Stimulated activated CD8-positive, alpha-beta memory T cell treated with anti-CD3 and anti-CD28 coated beads, Interleukin-15, amount 100 ng/mL, for 48 hours (primary cell): ENCODE data around the gene TMEM191B.
A peak's percentile ranks its signal among the peaks of the same experiment; 100 is the strongest.
"Not testable (repeated sequence)": the region's sequence is repeated elsewhere in the genome, so short reads cannot be mapped to it uniquely, and the experiment has no call there.

Experiments
- DNase-seq, 2 donors: peaks; one replicate each; pipeline ENCODE4 v3.0.0-alpha.2; 2020; ENCODE audit warnings: low read depth in 2 of 2

Gene TMEM191B

DNA sequence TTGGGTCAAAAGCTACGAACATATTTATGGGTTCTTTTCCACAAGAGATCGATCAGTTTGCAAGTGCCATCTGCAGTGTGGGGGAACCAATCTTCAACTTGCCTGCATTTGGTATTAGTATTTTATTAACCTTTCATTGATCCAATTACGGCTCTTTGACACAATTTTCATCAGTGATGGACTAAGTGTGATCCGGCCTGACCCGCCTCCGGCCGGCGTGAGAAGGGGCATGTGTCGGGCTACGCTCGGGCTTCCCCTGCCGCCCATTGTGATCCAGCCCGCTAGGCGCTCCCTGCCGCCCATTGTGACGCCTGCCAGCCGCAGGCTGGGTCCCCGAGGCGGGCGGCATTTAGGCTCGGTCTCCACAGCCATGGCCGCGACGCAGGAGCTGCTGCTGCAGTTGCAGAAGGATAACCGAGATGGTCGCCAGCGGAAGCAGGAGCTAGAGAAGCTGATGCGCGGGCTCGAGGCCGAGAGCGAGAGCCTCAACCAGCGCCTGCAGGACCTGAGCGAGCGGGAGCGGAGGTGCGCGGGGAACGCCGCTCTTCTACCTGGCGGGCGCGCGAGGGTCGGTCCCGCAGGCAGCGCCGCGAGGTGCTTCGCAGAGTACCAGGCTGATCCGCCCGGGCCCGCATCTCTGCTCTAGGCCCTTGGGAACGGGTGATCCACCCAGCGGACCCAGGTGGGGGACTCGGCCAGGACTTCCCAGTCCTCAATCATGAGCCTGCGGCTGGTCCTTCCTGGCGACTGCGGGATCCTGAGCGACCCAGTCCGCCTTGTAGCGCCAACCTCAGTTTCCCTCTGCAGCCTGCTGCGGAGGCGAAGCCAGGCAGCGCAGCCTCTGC is at the start of gene TMEM191B:
Gene TMEM191B (plus strand): TSS at position 51 of the 845 bp plus-strand sequence. CDS start 179 bp downstream, at position 230.
- DNase-seq, result not testable (repeated sequence)

DNA sequence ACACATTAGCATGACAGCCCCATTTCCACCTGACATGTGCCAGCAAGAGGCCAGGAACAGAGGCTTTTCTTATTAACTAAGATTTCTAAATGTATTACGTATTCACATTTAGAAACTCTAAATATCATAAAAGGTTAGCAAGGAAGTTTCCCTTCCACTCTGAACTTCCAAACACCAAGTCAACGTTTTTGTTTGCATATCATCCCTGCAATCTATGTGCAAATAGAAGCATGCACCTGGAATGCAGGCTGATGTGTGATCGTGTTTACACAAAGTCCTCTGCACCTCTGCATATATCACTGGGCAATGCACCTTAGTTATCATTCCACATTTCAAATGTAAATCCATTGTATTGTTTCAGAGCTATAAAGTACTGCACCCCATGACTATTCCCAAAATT is 31.4 kb upstream of the TMEM191B start:
- not testable (repeated sequence) for DNase-seq

DNA sequence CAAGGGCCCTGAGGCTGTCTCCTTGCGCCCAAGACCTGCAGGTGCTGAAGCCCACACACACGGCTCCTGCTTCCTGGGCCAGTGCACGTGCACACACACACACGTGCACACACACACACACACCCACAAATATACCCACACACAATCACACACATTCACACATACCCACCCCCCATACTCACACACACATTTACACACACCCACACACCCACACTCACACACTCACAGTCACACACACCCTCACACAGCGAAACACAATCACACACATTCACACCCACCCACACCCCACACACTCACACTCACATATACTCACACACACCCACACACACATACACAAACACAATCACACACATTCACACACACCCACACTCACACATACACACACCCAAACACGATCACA is 16.3 kb upstream of the TMEM191B start:
- DNase-seq, result not testable (repeated sequence)

DNA sequence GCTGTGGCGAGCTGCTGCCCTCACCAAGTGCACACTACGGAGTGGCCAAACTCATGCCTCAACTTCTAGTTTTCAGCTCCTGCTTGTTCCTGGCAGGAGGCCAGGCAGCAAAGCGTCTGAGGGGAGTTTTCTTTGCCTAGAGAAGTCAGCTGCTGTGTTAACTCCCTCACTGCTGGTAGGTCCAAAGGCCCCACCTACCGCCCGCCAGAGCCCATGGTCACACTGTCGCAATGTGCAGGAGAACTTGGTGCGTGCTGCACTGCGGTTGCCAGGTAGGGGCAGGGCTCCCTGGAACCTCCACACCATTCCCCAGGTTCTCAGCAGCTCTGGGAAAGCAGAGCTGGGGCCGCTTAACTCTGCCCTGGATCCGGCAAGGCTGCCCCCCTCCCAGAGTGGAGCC is 15.2 kb upstream of the TMEM191B start:
- not testable (repeated sequence) for DNase-seq

DNA sequence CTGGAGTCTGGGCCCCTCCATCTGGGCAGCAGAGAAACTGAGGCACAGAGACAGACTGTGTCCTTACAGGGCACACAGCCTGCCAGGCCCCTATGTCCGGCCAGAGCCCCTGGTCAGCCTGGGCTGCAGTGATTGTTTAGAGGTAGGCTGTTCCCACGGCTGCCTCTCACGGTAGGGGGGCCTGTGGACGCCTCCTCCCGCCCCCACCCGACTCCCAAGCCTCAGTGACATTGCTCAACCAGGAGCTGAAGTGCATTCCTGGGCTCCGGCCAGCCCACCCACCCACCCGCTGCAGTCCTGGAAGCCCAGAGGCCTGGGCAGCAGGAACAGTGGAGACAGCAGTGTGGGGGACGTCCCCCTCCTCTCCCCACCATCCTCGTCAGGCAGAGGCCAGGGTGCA is 14.1 kb upstream of the TMEM191B start:
- DNase-seq, result not testable (repeated sequence)

DNA sequence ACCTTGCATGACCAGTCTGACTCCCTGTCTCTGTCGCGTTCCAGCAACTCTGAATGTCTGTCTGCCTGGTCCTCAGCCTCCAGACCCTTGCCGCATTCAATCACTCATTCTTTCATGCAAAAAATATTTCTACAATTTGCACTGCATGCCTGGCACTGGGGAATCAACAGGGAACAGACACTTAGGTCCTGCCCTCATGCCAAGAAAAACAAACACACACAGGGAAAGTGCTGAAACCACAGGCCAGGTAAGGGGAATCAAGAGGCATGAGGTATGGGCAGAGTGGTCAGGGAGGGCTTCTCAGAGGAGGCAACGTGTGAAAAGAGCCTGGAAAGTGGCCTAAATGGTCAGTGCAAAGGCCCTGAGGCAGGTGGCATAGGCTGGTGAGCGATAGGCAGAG is 9.5 kb upstream of the TMEM191B start, which contains the start of gene GGTLC3:
Gene GGTLC3 (minus strand): TSS at position 101 of the 400 bp plus-strand sequence. CDS start 264 bp downstream, outside the sequence.
- DNase-seq, result not testable (repeated sequence)

DNA sequence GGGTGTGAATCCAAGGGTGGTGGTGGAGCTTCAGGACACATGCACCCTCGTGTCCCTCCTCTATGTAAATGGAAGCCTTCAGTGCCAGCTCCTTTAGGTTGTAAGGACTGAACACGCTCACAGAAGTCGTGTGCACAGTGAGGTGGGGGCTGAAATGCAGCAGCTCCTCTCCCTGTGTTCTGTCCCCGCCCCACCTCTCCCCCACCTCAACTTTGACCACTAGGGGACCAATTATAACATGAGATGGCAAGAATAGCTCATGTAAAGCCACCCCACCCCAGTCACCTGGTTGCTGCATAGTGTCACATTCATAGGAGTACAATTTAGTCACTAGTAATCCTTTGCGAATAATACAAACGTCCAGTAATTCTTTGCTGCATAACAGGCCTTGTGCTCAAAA is 4.8 kb upstream of the TMEM191B start:
- not testable (repeated sequence) for DNase-seq

DNA sequence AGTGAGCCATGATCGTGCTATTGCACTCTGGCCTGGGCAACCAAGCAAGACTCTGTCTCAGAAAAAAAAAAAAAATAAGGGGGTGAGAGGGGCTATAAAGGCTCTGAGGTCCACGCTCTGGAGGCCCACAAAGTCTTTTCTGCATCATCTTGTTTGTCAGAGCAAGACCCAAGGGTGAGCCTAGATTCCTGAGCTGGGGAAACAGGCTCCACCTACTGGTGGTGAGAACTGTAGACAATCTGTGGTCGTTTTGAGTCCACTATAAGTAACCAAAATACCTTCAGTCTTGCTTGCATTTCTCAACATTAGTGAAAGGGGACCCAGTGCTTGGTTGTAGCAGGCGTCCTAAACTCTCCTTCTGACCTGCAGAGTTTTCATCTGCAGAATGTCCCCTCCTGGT is 4.3 kb upstream of the TMEM191B start:
- not testable (repeated sequence) for DNase-seq

DNA sequence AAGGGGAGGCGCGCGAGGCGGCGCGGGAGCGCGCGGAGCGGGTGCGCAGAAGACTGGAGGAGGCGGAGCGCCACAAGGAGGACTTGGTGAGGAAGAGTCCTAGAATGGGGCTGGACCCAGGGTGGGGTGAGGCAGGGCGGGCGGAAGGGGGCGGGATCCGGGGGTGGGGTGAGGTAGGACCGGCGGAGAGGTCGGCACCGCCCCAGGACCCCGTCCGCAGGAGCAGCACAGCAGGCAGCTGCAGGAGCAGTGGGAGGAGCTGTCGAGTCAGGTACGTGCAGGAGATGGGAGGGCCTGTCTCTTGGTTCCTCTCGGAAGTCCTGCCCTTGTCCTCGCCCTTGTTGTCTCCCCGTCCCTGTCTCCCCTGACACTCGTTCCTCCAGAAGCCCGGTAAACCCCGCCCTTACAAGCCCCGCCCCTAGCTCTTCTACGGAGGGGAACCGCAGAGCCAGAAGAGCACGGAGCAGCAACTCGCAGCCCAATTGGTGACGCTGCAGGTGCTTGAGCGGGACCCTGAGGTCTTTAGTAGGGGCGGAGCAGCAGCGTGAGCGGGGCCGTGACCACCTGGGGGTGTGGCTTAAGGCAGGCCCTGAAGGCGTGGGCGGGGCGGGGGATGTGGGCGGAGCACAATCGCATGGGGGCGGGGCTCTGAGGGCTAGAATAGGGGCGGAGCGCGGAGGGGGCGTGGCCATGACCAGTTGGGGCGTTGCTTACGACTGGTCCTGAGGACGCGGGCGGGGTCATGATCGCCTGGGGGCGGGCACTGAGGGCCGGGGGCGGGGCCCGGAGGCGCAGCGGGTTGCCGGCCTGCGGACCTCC is 1.2 kb downstream of the TMEM191B start:
- DNase-seq, result peak; percentile 54 to 81

DNA sequence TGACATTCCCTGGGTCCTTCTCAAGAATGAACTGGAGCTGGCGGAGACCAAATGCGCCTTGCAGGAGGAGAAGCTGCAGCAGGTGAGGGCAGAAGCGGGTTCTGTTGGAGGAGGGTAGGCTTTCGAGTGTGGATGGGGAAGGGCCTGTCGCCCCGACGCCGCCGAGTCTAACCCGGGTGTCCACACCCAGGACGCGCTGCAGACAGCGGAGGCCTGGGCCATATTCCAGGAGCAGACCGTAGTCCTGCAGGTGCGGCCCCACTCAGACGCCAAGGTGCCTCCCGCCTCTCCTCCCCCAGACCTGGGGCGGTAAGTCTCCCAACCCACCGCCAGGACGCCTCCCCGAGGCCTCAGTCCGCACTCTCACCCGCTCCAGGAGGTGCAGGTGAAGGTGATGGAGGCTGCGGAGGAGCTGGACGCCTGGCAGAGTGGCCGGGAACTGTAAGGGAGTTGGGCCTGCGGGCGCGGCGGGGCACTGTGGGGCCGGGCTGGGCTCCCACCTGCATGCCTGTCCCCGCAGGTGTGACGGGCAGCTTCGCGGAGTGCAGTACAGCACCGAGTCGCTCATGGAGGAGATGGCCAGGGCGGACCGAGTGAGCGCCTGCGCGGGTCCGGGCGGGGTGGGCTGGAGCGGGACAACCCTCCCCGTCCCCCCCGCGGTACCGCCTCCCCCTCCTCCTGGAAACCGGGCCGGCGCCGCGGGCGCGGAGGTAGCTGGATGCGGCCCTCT is 2.0 kb downstream of the TMEM191B start:
- not testable (repeated sequence) for DNase-seq

DNA sequence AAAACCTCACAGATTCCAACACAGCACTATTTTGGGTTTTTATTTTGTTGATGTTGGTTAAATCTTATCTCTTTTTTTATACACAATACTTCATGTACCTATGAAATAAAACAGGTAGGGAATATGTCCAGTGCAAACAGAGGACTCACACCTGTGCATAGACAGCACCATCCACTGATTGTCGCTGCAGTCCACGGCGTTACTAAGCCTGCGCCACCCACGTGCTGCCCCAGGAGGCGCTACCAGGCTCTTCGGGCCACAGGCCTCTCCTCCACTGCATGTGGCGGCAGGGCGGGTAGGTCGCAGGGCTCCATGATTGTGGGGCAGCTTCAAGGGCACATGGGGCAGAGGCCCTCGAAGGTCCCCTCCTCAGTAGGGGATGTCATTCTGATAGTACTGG is 6.0 kb downstream of the TMEM191B start:
- DNase-seq, result not testable (repeated sequence)

DNA sequence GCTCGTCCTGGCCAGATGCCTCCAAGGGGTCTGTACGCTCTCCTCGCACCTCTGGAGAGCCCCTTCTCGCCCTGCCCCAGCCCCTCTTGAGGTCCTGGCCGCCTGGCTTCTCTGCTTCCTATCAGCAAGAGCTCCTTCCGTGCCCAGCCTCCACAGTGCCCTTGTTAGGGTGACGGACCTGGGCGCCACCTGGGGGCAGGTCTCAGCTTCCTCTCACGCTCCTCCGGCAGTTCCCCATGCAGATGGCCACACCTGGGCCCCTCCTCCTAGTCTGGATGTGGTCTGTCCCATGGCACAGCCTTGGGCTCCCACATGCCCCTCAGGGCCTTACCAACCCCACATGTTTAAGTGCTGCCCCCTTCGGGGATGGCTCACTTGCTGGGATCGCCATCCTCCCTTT is 6.7 kb downstream of the TMEM191B start:
- not testable (repeated sequence) for DNase-seq

DNA sequence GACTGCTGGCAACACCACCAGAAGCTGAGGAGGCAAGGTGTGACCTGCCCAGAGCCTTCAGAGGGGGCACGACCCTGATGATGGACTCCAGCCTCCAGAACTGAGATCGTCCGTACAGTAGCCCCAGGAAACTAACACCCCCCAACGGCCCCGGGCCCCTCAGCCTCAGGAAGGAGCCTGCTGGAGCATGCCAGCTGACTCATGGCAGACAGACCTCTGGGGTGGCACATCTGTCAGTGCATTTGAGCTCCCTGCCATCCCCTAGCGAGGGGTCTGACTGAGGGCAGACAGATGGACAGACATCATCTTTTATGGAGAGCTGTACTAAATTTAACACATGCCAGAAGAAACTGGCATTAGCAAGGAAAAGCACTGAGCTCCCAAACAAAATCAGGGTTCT is 12.4 kb downstream of the TMEM191B start:
- DNase-seq, result not testable (repeated sequence)

DNA sequence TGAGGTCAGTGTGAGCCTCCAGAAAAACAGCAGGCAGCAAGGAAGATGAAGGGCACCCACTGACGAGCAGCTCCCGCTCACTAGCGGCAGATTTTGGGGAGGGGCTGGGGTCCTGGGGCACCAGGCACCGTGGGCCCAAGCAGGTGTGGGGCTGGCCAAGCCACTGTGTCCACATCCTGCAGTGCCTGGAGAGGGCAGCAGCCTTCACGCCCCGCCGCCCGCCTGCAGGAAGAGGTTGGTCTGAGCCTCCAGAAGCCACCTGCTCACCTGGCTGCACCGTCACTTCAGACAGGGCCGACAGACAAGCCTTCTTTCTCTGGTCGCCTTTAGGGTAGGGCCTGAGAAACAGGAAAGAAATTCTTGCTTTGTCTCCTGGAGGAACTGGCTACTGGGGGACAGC is 15.8 kb downstream of the TMEM191B start:
- DNase-seq, result not testable (repeated sequence)

DNA sequence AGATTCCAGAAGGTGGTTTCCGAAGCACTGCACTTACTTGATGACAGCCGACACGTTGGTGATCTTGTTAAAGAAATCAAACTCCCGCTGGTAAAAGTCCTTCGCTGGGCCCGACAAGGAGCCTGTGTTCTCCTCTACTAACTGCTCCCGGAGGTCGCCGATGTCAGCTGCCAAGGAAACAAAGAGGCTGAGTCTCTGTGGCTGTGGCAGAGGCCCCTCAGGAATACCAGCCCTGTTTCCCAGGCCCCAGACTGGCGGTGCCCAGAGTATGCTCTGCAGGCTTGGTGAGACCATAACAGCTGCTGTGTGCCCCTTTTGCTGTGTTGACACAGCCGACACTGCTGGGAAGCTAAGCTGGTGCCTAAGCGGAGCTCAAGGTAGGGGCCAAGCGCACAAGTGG is 17.0 kb downstream of the TMEM191B start:
- DNase-seq, result not testable (repeated sequence)

DNA sequence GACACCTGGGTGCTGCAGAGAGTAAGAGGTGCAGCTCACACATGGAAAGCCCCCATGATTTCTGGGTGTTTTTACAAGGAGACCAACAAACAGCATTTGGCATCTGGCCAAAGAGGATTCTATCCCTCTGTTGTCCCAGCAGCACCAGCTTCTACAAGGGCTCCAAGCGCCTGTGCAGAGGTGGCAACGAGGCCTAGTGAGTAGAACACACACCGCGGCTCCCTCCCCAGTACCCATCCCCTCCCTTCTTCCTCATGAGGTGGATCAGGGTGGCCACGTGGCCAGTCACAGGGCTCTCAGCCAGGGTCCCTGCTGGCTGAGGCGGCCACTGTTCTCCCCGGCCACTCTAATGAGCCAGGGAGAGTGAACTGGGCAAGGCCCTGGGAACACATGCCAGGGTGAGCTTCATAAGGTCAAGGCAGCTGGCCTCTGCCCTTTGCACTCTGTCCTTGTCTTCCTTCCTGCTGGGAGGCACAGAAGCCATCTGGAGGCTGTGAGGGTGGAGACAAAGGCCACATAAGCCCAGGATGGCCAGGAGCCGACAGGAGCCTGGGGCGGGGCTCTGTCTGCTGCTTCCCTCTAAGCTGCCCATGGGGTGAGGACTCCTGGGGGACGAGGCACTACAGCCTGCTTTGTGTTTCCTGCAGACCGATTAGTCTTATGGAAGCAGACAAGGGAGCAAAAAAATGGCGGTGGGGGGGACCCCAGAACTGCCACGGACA is 22.0 kb downstream of the TMEM191B start:
- not testable (repeated sequence) for DNase-seq

DNA sequence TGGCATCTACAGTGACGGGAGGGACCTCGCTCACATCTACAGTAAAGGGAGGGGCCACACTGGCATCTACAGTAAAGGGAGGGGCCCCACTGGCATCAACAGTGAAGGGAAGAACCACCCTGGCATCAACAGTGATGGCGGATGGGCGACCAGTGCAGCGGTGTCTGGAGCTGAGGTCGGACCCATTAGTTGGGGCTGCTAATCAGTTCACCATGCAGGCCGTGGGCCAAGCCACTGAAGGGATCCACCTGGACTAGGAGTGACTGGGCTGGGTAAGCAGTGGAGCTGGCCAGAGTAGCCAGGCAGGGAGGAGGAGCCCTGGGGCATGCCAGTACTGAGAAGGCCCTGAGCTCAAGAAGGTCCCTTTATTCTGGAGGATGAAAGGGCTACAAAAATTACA is 23.4 kb downstream of the TMEM191B start:
- not testable (repeated sequence) for DNase-seq

DNA sequence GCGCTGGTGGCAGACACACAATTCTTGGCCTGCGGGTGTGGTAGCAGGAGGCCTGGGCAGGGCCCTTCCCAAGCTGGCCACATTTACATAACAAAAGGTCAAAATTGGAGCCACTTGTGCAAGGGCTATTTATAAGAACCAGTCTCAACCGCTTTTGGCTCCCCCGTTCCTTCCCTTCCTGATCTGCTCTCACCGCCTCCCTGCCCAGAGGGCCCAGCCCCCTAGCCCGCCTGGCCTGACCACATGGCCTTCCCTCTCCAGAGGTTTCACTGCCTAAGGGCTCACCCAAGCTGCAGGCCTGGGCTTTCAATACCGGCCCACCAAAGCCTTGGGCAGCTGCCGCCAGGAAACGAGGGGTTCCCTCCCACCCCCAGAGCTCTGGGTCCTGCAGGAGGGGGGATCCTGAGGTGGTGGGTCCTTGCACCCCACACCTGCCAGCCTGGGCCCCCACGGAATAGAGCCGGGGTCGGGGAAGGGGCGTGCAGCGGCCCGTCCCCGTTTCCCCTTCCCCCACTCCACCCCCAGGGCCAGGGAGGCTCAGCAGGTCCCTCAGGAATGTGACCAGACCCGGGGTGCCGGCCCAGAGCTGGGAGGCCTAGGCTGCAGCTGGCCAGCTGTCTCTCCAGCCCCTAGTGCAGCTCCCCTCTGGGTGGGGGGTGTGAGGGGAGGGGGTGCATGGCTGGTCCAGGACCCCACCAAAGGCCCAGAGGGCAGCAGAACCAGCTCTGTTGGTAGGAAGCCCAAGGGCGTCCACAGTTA is 25.4 kb downstream of the TMEM191B start:
- not testable (repeated sequence) for DNase-seq

DNA sequence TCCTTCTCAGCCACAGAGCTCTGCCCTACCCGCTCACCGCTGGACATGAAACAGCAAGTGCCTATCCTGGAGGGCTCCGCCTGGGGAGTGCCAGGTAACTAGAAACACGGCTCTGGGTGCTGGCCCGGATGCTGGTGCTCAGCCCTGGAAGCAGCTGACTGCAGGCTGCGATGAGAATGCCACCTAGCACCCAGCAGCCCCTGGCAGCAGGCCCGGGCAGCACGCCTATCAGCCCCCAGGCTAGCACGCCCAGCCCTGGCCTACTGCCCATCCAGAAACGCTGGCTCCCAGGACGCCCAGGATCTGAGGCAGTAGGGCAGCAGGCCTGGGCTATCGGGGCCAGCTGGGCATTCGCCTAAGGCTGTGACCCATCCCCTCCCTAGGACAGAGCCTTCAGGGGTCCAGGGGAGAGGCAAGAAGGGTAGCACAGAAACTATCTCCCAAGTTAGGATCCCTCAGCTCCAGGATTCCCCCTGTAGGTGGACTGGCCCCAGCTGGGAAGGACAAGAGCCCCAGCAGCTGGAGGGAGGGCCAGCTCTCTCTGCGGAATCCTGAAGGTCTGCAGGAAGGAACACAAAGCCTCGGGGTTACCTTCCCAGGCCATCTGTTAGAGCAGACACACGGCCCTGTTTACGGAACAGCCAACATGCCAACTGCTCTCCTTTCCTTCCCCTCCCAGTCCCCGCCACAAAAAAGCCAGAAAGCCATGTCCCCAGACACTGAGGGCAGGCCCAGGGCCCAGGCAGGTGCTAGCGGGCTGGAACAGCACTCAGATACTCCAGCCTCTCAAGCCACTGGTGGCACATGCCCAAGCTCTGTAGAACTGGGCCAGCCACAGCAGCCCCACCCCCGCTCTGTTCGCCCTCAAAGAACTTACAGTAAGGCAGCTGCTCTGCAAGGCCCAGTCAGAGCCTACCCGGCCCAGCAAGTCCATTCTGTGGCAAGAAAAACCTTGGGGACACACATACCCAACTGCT is 27.0 kb downstream of the TMEM191B start:
- DNase-seq, result not testable (repeated sequence)
